HepG2 (cell line): ENCODE measurements around the gene ARTN. TPM values are rescaled to one million over a fixed set of nuclear protein-coding genes. Genes with fewer than 3 reads are reported as not detected.

Experiments
- ATAC-seq: fragments of 200-7000 bp; cut with Tn5 transposase; 3 replicates; pipeline ENCODE4 v1.9.1; 2020; ENCODE audit warnings: mild to moderate bottlenecking, moderate library complexity
- BruUV-seq: library from RNA; stranded (reverse); fragments of 400-500 nt; replicated peaks from 2 replicates; lab custom pipeline; 2021; lab: Mats Ljungman, UMichigan
- CTCF ChIA-PET: fragments of 300-600 bp; formaldehyde crosslinking; extraction: SDS; loops from one replicate; lab custom pipeline; 2021; ENCODE audit warnings: low total read pairs, inconsistent platforms, low intra/inter-chr PET ratio; lab: Yijun Ruan, JAX
- POLR2A ChIA-PET: fragments of 350-600 bp; sonication (Branson Sonifier 250); formaldehyde crosslinking; loops from one replicate; lab custom pipeline; 2020; ENCODE audit warnings: antibody characterized with exemption, inconsistent platforms; lab: Yijun Ruan, JAX
- DNase-seq: peaks from one replicate; pipeline ENCODE4 v3.0.0-alpha.2; 2015; ENCODE audit warnings: low spot score
- FAIRE-seq: peaks from 3 replicates; lab custom pipeline; 2011; peaks lifted over from hg19 to GRCh38; lab: Jason Lieb, UNC
- H2AFZ ChIP-seq: one replicate; pipeline ENCODE4 v1.6.1; 2011; ENCODE audit warnings: low read length, inconsistent platforms
- H3K27ac ChIP-seq: fragments of 300-600 bp; 3 replicates; pipeline ENCODE4 v1.8.0; 2011; ENCODE audit warnings: mixed run types, mild to moderate bottlenecking, mixed read lengths, low read length, inconsistent platforms; ENCODE audit not compliant: insufficient read depth; ENCODE audit errors: extremely low read length
- H3K27me3 ChIP-seq, 2 experiments: fragments of 200-600 bp in 1 of 2; 2 replicates in 1 of 2; 3 replicates in 1 of 2; pipeline versions ENCODE4 v1.6.0 to v1.8.0; 2011; ENCODE audit warnings: low read length in 2 of 2, mild to moderate bottlenecking in 2 of 2, moderate library complexity in 2 of 2, inconsistent platforms in 1 of 2; ENCODE audit not compliant: insufficient read depth in 2 of 2, control insufficient read depth in 1 of 2
- H3K36me3 ChIP-seq, 2 experiments: fragments of 200-600 bp in 1 of 2; replicated peaks in 1 of 2; 2 replicates in 1 of 2; 3 replicates in 1 of 2; pipeline versions ENCODE4 v1.5.1 to v1.8.0; 2011; ENCODE audit warnings: low read length in 2 of 2, inconsistent platforms in 1 of 2; ENCODE audit not compliant: insufficient read depth in 2 of 2, control insufficient read depth in 1 of 2
- H3K4me1 ChIP-seq: 2 replicates; pipeline ENCODE4 v1.5.1; 2012; ENCODE audit warnings: low read length, inconsistent platforms; ENCODE audit not compliant: insufficient read depth
- H3K4me2 ChIP-seq: 2 replicates; pipeline ENCODE4 v1.6.0; 2011; ENCODE audit warnings: low read depth, low read length, inconsistent platforms
- H3K4me3 ChIP-seq, 3 experiments: fragments of 200-600 bp in 1 of 3; sonication (generic), shearing (Covaris generic) in 1 of 3; replicated peaks in 1 of 3; 2 replicates each; pipeline ENCODE4 v1.5.1; 2011 to 2016; ENCODE audit warnings: low read length in 3 of 3, inconsistent platforms in 2 of 3, low read depth in 2 of 3, mild to moderate bottlenecking in 2 of 3, control low read depth in 1 of 3, mixed read lengths in 1 of 3; ENCODE audit not compliant: insufficient read depth in 1 of 3
- H3K79me2 ChIP-seq: one replicate; pipeline ENCODE4 v1.6.1; 2011; ENCODE audit warnings: low read length, inconsistent platforms; ENCODE audit not compliant: insufficient read depth
- H3K9ac ChIP-seq: 2 replicates; pipeline ENCODE4 v1.6.0; 2011; ENCODE audit warnings: mild to moderate bottlenecking, low read depth, low read length, inconsistent platforms; ENCODE audit not compliant: insufficient read depth
- H3K9me3 ChIP-seq: 2 replicates; pipeline ENCODE4 v1.5.1; 2012; ENCODE audit warnings: mild to moderate bottlenecking, low read length
- H4K20me1 ChIP-seq: 2 replicates; pipeline ENCODE4 v1.6.0; 2011; ENCODE audit warnings: inconsistent platforms, mild to moderate bottlenecking, low read length, moderate library complexity; ENCODE audit not compliant: insufficient read depth
- ATM ChIP-seq: fragments of 450-650 bp; IDR thresholded peaks from 2 replicates; pipeline ENCODE4 v1.7.1; 2017; ENCODE audit warnings: mild to moderate bottlenecking, borderline replicate concordance
- BRD4 ChIP-seq: sonication (generic); formaldehyde crosslinking; IDR thresholded peaks from 2 replicates; pipeline ENCODE4 v1.4.0; 2020; ENCODE audit warnings: missing genetic modification reagents
- FOXJ3 ChIP-seq: sonication (generic); formaldehyde crosslinking; IDR thresholded peaks from 2 replicates; pipeline ENCODE4 v1.4.0; 2020; ENCODE audit warnings: missing genetic modification reagents, mild to moderate bottlenecking, borderline replicate concordance
- HCFC1 ChIP-seq: fragments of 150-350 bp; IDR thresholded peaks from 2 replicates; pipeline ENCODE4 v1.6.1; 2014; ENCODE audit warnings: low read depth, low read length
- HOXA7 ChIP-seq: sonication (generic); formaldehyde crosslinking; IDR thresholded peaks from 2 replicates; pipeline ENCODE4 v1.8.1; 2022; ENCODE audit warnings: mild to moderate bottlenecking, missing genetic modification reagents, moderate library complexity
- MTA3 ChIP-seq: sonication (generic); formaldehyde crosslinking; IDR thresholded peaks from 2 replicates; pipeline ENCODE4 v1.4.0; 2020; ENCODE audit warnings: missing genetic modification reagents
- NR2F2 ChIP-seq: IDR thresholded peaks from 2 replicates; pipeline ENCODE4 v1.6.1; 2012; ENCODE audit warnings: low read depth, inconsistent platforms, borderline replicate concordance
- ONECUT2 ChIP-seq: sonication (generic); formaldehyde crosslinking; IDR thresholded peaks from 2 replicates; pipeline ENCODE4 v1.4.0; 2020; ENCODE audit warnings: missing genetic modification reagents
- THRA ChIP-seq: sonication (generic); formaldehyde crosslinking; IDR thresholded peaks from 2 replicates; pipeline ENCODE4 v1.4.0; 2020; ENCODE audit warnings: missing genetic modification reagents, borderline replicate concordance
- ZBTB20 ChIP-seq: sonication (generic); formaldehyde crosslinking; IDR thresholded peaks from 2 replicates; pipeline ENCODE4 v1.8.1; 2023; ENCODE audit warnings: missing genetic modification reagents, low read depth, mild to moderate bottlenecking, borderline replicate concordance
- ZBTB39 ChIP-seq: sonication (generic); formaldehyde crosslinking; IDR thresholded peaks from 2 replicates; pipeline ENCODE4 v1.5.0; 2020; ENCODE audit warnings: missing genetic modification reagents
- ZNF431 ChIP-seq: sonication (generic); formaldehyde crosslinking; IDR thresholded peaks from 2 replicates; pipeline ENCODE4 v1.9.0; 2022; ENCODE audit warnings: missing genetic modification reagents, low read depth, mild to moderate bottlenecking, borderline replicate concordance
- ZNF496 ChIP-seq: sonication (generic); formaldehyde crosslinking; IDR thresholded peaks from 2 replicates; pipeline ENCODE4 v1.8.1; 2023; ENCODE audit warnings: mild to moderate bottlenecking, moderate library complexity, missing genetic modification reagents; ENCODE audit not compliant: insufficient replicate concordance
- ZNF713 ChIP-seq: sonication (generic); formaldehyde crosslinking; IDR thresholded peaks from 2 replicates; pipeline ENCODE4 v1.4.0; 2020; ENCODE audit warnings: mild to moderate bottlenecking, missing genetic modification reagents
- WGBS: methylation state at CpG from one replicate; pipeline ENCODE4 v1.1.6; 2017; ENCODE audit warnings: low lambda C conversion rate; 5-methylcytosine and 5-hydroxymethylcytosine counted together
- in situ Hi-C: cut with HindIII; loops from 2 replicates; pipeline ENCODE4 v1.10.0; 2017; ENCODE audit warnings: low pct_unique_long_range_greater_than_20kb; ENCODE audit not compliant: extremely low pct_ligation_motif_present
- intact Hi-C: fragments of 100-400 bp; cut with micrococcal nuclease; formaldehyde crosslinking; loops from one replicate; pipeline ENCODE4 v1.10.0; 2022; ENCODE audit not compliant: unreplicated experiment
- polyA plus RNA-seq, 8 experiments: library from polyadenylated mRNA; depleted of rRNA in 3 of 8; stranded (reverse) in 7 of 8; unstranded in 1 of 8; fragments of >200 nt; fragmentation: Illumina TruSeq in 4 of 8; extraction: Trizol in 4 of 8; gene quantifications; 2 replicates each; pipeline versions ENCODE4 v1.2.1 to v1.2.3, GENCODE V29; 2011 to 2016; ENCODE audit warnings: low read depth in 4 of 8, missing spikeins in 1 of 8, mixed read lengths in 1 of 8; ENCODE audit not compliant: insufficient read depth in 1 of 8
- total RNA-seq, 5 experiments: library from RNA; depleted of rRNA; stranded (reverse); fragments of >200 nt; fragmentation: Illumina TruSeq; extraction: Trizol; gene quantifications; 2 replicates each; pipeline ENCODE4 v1.2.3, GENCODE V29; 2016; ENCODE audit warnings: low read depth in 1 of 5
- TF ChIP-seq, protein P1 (sequence below): sonication (generic); formaldehyde crosslinking; IDR thresholded peaks from 2 replicates; pipeline ENCODE4 v1.8.1; 2023; ENCODE audit warnings: missing genetic modification reagents, mild to moderate bottlenecking, borderline replicate concordance
- TF ChIP-seq, protein P2 (sequence below): sonication (generic); formaldehyde crosslinking; IDR thresholded peaks from 2 replicates; pipeline ENCODE4 v1.8.0; 2022; ENCODE audit warnings: low read depth, missing genetic modification reagents

The ARTN gene
- total and polyA plus RNA-seq, 2 of the 13 experiments (the other 11 are each of a cell fraction or from before 2014, with no cell fraction given): 0.11 to 0.62 TPM

- TF ChIP-seq ZNF713 (no peak), THRA (no peak), ONECUT2 (CRISPR knock-in tag) (no peak)
Observed at GRCh38 chr1:43944860-43945259, 11.3 kb downstream of the ARTN start (continued).

DNA sequence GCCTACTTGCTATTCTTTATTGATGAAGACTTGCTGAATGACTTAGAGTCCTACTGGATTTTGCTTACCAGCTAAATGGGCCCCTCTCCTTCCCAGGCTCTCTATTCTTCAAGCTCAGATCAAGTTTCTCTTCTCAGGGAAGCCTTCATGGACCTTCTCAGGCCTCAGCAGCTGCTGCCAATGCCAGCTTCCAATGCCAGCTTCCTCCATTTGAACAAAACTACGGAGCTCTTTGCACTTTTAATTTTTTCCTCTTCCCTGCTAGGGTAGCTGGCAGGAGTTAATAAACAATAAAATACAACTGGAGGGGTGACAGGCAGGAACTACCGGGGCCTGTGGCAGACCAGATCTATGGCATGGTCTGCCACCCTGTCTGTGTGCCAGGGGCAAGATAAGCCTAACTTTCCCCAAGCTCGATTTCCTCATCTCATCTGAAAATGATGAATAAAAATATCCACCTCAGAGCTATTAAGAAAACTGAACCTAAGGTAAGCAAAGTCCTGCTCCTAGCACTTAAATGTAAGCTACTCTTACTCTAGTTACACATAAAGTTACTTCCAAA is 12.2 kb downstream of the ARTN start:
- TSS peak; percentile 75 for BruUV-seq
- 7% methylated on average over 3 of the region's 3 CpGs for WGBS
- Histone ChIP-seq H3K4me2 (peak overlapping the region; percentile 84), H3K27me3 (no peaks in the 10 kb centered on the region; a peak in 1 of 5 replicates), H3K9me3 (no peaks in the 10 kb centered on the region), H2AFZ (no peak overlapping the region), H3K27ac (peak overlapping the region; percentile 21), H4K20me1 (no peaks in the 10 kb centered on the region), H3K4me1 (peaks cover 27% of the 10 kb centered on the region), H3K4me3 (peak overlapping the region; percentile 69 to 90 (median 79)), H3K36me3 (no peaks in the 10 kb centered on the region; a peak in 1 of 5 replicates), H3K79me2 (peaks cover 11% of the 10 kb centered on the region), H3K9ac (peak overlapping the region; percentile 94)
- no peak for ATAC-seq
- CTCF ChIA-PET: no interaction called here
- DNase-seq: no peak
- FAIRE-seq: no peak
- POLR2A ChIA-PET: interaction anchor here (1.3 to 5.0 kb wide), 4 partner anchors 10 to 296 kb away, joined by 3 to 38 read pairs (median 11); partner anchors contain the start of genes ATP6V0B, DPH2 and KDM4A
- in situ Hi-C loops: no loop called here
- intact Hi-C loops: loop anchor here (1.0 to 5.0 kb wide), 2 partner anchors 9 to 238 kb away; partner anchors contain the start of gene ST3GAL3
- TF ChIP-seq ZNF431 (CRISPR knock-in tag) (no peak), ZNF496 (CRISPR knock-in tag) (no peak), ONECUT2 (CRISPR knock-in tag) (no peak), NR2F2 (no peak), ZBTB20 (CRISPR knock-in tag) (no peak), MTA3 (CRISPR knock-in tag) (no peak), HCFC1 (no peak), ZBTB39 (no peak), ATM (no peak), HOXA7 (no peak), BRD4 (CRISPR knock-in tag) (no peak), FOXJ3 (CRISPR knock-in tag) (no peak)
- TF ChIP-seq, protein P1, sequence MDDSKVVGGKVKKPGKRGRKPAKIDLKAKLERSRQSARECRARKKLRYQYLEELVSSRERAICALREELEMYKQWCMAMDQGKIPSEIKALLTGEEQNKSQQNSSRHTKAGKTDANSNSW (CRISPR knock-in tag): no peak
- TF ChIP-seq, protein P2, sequence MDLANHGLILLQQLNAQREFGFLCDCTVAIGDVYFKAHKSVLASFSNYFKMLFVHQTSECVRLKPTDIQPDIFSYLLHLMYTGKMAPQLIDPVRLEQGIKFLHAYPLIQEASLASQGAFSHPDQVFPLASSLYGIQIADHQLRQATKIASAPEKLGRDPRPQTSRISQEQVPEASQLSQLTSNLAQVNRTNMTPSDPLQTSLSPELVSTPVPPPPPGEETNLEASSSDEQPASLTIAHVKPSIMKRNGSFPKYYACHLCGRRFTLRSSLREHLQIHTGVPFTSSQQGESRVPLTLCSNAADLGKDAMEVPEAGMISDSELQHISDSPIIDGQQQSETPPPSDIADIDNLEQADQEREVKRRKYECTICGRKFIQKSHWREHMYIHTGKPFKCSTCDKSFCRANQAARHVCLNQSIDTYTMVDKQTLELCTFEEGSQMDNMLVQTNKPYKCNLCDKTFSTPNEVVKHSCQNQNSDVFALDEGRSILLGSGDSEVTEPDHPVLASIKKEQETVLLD: no peak
